Left renal pelvis (tissue), 4 donors: ENCODE results near the gene FKBP1B. TPM values are rescaled to one million over a fixed set of nuclear protein-coding genes. Genes with fewer than 3 reads are reported as not detected.
"Not testable (repeated sequence)": the region's sequence is repeated elsewhere in the genome, so short reads cannot be mapped to it uniquely, and the experiment has no call there.

ENCODE experiments used
- DNase-seq, 4 donors: peaks; one replicate each; pipeline ENCODE4 v3.0.0-alpha.2; 2013; ENCODE audit warnings: low read depth in 4 of 4, low spot score in 3 of 4
- polyA plus RNA-seq, 4 donors: library from polyadenylated mRNA; unstranded; fragments of 120-200 nt; gene quantifications; one replicate each; pipeline ENCODE4 v1.2.1, GENCODE V29; 2013; ENCODE audit not compliant: insufficient read length in 4 of 4

Gene FKBP1B
- polyA plus RNA-seq: 10 to 100 TPM in 2 of 4 donors, 1 to 10 TPM in 2; 5.9 to 13.4 (median 9.7) TPM

DNA sequence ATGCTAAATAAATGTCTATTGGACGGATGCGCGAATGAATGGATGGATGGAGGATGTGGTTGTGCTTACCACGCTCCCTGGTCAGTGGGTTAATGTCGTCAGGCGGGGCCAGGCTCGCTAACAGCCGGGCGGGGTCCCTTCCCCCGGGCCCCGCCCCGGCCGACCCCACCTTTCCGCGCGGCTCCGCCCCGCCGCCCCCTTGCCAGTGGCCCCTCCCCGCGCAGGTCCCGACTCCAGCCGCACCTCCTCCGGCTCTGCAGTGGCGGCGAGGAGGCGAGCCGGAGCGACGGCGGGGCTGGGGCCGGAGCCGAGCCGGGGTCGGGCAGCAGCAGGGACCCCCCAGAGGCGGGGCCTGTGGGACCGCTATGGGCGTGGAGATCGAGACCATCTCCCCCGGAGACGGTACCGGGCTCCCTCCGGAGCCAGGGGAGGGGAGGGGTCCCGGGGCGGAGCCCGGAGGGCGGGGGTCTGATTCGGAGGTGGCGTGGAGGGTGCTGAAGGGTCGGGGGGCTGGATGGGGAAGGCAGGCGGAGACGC lies at the start of gene FKBP1B:
Gene FKBP1B, plus strand, starts transcription at position 257 of the 537 bp plus-strand sequence. Its CDS starts 109 bp downstream, at position 366.
- DNase-seq: peak in 2 of 4 donors; percentile 12 to 15

DNA sequence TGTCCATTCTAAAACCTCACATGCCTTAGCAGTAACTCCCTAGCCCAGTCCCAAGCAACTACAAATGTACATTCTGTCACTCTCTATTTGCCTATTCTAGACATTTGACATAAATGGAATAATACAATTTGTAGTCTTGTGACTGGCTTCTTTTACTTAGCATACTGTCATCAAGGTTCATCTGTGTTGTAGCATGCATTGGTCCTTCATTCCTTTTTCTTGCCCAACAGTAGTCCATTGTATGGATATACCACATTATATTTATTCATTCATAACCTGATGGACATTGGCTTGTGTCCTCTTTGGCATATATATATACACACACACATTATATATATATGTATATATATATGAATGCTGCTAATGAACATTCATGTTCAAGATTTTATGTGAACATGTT lies 41.8 kb upstream of the FKBP1B start:
- no peak for DNase-seq

DNA sequence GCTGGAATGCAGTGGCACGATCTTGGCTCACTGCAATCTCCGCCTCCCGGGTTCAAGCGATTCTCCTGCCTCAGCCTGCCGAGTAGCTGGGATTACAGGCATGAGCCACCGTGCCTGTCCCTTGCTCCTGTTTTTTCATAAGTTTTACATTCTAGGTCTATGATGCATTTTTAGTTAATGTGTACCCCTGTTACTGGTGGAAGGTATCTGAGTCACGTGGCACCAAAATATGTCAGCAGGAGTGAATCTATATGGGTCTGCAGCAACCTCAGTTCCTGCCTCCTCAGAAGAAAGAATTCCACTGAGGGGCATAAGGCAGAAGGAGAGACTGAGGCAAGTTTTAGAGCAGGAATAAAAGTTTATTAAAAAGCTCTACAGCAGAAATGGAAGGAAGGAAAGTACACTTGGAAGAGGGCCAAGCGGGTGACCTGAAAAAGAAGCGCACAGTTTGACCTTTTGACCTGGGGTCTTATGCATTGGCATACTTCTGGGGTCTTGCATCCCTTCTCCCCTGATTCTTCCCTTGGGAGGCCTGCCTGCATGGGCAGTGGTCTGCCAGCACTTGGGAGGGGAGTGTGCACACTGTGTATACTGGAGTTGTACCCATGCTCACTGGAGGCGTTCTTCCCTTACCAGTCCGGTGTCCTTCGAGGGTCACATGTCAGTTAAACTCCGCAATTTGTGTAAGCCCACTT lies 40.7 kb upstream of the FKBP1B start:
- DNase-seq: no peak

DNA sequence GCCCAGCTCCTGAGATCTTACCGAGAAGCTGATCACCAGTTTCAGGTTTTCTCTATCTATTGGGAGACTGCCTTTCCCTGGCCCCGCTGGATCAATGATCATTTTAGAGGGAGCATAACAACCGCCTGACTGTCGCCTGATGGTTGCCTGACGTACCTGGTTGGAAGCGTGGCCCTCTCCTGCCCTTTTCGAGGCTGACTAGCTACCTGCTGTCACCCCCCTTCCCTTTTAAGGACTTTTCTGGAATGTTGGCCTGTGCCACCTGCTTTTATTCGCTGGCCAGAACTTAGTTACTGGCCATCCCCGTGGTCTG lies 40.2 kb upstream of the FKBP1B start:
- no peak for DNase-seq

DNA sequence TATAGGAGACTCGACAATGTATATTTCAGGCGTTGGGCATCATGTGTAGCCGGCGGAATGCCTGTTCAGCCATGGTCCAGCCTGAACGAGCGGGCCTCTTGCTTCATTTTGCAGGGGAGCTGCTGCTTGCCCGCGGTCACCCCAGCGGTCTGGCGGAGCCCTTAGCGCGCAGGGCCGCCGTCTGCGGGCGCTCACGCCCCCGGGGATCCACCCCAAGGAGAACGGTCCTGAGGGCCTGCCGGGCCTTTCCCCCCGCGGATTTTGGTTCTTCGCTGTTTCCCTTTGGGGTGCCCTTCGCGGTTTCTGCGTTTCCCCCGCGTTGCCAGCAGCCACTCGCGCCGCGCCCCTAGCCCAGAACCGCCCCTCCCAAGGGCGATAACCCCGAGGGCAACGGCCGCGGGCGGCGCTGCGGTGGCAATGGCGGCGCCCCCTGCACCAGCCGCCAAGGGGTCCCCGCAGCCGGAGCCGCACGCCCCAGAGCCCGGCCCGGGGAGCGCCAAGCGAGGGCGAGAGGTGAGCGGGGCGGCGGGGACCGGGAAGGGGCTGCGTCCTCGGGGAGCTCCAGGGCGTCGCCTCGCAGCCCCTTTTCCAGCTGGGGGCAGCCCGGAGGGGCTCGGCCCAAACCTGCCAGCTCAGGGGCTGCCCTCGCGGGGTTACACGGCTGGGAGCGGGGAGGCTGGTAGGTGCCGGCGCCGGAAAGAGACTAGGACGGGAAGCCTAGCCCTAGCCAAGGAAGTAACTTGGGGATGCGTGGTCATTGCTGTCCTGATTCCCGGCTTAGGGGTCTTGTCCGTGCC lies 39.7 kb upstream of the FKBP1B start, which contains the start of gene MFSD2B:
Gene MFSD2B, plus strand, starts transcription at position 406 of the 797 bp plus-strand sequence. Its CDS starts 12 bp downstream, at position 418.
- no peak for DNase-seq

DNA sequence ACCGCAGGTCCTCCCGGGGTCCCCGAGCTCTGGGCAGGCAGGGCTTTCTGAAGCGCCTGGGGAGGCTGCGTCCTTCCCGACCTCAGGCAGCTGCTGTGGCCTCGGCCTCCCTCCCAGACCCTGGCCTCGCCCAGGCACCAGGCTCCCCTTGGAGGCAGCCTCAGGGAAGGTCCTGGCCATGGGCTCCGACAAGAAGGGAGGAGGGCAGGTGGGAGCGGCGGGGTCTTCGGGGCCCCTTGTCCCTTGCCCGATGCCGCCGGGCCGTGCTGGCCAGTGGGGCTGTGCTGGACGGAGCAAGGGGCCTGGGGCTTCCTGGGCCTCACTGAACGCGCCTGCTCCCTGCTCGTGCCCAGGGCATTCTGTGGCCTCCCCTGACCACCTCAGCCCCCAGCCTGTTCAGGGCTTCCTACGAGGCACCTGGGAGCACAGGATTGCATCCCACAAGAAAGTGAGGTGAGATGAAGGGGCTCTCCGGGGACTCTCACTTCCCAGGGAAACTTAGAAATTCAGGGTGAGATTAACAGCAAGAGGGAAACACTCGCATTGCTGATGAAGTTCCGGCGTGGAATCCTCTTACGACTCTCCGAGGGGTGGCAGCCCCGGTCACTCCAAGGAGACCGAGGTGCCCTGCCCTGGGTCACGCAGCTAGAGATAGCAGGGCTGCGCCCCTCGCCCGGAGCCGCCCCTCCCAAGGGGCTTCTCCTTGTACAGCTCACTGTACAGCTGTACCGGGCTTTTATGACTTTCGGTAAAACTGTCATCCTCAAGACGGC lies 38.9 kb upstream of the FKBP1B start:
- no peak for DNase-seq

DNA sequence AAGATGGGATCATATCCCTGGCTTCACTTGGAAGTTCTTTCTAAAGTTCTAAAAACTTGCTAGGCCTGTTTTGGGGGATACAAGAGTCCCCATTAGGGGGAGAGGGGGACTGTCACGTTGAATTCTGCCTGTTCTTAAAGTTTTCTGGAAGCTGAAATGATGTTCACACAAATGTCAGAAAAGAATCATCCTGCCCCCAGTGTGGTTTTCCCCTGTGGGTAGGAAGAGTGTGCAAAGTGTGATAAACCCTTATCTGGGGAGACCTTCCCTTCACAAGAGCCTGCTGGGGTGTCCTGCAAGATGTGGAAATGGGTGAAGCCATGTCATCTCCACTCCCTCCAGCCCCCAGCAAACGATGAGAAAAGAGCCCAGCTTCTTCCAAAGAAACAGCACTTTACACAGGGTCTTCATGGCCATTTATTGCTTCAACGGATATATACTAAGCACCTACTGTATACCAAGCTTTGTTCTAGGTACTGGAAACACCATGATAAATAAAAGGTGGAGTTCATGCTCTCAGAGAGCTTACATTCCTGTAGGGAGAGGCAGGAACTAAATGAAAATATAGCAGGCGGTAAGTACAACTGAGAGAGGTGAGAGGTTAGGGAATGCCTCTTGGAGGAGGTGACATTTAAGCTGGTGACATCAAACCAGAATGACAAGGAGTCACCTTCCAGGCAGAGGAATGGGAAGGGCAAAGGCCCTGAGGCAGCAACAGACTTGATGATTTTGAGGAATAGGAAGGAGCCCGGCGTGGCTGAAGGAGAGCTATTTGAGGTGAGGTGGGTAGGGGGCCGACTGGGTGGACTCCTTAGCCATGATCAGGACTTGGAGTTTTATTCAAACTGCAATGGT lies 38.1 kb upstream of the FKBP1B start:
- no peak for DNase-seq

DNA sequence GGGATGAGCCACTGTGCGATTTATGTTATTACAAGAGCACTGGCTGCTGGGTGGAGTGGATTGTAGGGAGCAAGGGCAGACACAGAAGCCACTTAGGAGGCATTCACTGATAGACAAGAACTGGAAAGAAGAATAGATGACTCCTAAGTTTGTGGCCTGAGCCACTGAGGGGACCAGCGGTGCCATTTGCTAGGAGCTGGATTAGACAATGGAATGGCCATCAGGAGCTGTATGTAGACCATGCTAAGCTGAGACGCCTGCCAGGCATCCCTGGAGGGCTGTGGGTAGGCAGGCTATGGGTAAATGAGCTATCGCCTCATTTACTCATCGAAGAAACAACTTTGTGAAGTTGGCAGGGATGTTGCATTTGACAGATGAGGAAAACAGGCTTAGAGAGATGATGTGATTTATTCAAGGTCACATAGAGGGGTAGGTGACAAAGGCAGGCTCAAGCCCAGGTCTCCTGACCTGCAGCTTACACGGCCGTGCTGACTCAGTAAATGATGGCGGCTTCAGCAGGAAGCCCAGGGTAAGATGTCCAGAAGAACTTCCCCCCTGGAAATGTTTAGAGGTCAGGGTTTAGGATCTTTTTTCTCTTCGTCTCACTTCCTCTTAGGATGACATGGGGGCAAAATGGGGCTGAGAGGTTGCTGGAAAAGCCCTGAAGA lies 36.9 kb upstream of the FKBP1B start:
- no peak for DNase-seq

DNA sequence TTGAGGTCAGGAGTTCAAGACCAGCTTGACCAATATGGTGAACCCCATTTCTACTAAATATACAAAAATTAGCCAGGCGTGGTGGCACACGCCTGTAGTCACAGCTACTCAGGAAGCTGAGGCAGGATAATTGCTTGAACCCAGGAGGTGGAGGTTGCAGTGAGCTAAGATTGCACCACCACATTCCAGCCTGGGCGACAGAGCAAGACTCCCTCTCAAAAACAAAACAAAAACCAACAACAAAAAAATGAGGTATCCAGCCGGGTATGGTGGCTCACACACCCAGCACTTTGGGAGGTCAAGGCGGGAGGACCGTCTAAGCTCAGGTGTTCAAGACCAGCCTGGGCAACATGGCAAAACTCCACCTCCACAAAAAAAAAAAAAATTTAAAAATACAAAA lies 34.6 kb upstream of the FKBP1B start:
- DNase-seq: not testable (repeated sequence)

DNA sequence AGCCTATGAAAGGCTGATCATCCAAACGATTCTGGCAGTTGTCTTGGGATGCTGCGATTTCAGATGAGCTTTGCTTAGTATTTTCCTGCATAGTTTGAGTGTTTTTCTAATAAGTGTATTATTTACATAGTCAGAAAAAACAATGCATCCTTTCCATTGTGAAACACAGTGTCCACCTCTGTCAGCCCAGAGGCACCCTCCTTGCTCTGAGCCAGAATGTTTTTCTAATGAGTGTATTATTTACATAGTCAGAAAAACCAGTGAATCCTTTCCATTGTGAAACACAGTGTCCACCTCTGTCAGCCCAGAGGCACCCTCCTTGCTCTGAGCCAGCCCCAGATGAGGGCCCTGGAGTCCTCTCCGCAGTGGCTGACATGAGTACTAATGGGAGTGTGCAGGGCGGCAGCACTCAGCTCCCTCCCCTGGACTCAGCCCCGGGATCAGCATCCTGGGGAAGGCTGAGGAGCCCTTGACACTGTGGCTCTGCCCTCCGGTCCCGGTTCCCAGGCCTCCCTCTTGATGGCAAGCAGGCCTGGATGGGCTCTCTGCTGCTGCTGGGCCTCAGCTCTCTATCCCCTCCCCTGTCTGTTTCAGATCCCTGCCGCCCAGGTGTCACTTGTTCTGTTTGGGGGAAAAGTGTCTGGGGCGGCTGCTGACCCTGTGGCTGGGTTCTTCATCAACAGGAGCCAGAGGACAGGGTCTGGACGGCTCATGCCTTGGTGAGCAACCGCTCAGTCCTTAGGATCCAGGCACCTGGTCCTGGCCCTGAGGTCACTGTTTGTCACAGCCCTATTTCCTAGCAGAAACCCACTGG lies 33.8 kb upstream of the FKBP1B start:
- DNase-seq: no peak

DNA sequence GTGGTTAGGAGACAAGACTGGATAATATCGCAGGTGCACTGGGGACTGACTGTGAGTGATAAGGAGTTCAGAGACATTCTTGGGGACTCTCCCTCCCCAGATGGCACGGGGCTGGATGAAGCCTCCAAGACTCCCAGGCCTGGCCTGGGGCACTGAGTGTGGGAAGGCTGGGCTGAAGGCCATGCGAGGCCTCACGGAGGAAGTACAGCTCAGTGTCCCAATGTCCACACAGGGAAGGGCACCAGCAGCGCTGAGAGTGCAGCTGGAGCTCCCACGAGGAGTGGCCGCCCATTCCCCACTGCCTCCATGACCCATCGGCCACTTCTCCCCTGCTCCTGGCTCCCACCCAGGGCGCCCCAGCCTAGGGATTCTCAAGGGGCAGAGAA lies 33.2 kb upstream of the FKBP1B start:
- no peak for DNase-seq

DNA sequence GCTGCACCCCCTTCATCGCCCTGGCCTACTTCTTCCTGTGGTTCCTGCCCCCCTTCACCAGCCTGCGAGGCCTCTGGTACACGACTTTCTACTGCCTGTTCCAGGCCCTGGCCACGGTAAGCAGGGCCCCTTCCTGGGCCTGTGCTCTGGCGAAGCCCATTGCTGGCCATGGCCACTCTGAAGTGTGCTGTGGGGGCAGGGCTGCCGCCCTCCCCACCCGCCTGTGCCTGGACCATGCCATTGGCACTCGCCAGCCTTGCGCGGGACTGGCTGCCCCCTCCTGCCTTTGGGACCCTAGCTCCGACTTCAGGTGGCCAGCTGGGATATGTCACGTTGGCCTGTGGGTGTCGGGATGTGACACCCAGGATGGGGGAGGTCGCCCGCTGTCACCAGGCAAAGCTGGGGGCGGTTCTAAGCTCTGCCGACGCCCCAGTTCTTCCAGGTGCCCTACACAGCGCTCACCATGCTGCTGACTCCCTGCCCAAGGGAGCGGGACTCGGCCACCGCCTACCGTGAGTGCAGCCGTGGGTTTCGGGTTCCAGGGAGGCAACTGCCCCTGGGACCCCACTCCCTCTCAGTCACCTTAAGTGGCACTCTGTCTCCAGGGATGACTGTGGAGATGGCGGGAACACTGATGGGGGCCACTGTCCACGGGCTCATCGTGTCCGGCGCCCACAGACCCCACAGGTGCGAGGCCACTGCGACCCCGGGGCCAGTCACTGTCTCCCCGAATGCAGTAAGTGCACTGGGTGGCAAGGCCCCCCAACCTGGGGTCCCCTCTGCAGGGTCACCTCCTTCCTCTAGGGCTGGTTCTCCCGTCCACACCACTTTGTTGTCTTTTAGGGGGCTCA lies 32.5 kb upstream of the FKBP1B start:
- no peak for DNase-seq

DNA sequence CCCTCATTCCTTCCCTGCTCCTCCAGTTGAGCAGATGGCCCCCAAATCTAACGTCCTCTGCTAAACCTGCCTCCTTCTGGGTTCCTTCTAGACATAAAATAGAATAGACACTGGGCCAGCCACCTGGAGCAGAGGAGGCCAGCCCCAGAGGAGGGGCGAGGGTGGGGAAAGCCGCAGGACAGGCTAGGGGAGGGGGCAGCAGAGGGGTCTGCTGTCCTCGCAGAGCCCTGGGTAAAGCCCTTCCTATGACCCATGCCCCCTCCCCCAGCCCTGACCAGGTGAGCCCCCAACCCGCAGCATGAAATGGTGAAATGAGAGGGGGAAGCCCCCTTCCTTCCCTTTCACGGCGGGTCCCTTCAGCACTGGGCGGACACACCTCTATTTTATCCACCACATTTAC lies 31.8 kb upstream of the FKBP1B start:
- DNase-seq: no peak

DNA sequence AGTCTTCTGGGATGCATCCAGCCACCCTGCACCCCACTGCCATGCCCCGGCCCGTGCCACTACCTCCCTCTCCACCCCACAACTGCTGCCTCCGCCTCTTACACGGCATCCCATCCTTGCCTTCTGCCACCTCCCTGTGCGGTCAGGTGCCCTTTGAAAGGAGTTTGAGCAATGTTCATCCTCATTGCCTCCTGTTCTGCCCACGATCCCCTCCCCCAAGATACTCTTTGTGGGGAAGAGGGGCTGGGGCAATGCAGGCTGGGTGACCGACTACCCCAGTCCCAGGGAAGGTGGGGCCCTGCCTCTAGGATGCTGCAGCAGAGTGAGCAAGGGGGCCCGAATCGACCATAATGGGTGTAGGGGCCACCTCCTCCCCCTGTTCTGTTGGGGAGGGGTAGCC lies 31.3 kb upstream of the FKBP1B start:
- DNase-seq: no peak

DNA sequence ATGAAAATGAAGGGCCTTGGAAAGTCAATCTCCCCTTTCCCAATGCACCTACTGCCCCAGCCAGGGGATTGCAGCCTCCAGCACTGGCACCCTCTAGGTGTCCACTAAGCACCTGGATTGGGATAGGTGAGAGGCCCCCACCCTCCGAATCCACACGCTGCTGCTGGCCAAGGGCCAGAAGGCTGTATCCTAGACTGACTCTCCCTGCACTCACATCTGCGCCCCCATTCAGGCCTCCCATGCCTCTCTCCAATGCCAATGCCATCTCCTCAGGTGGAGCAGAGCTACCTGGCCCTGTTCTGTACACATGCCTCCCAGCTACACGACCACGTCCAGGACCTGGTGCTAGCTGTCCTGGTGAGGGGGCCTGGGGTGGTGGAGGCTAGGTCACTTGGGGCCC lies 29.8 kb upstream of the FKBP1B start:
- no peak for DNase-seq

DNA sequence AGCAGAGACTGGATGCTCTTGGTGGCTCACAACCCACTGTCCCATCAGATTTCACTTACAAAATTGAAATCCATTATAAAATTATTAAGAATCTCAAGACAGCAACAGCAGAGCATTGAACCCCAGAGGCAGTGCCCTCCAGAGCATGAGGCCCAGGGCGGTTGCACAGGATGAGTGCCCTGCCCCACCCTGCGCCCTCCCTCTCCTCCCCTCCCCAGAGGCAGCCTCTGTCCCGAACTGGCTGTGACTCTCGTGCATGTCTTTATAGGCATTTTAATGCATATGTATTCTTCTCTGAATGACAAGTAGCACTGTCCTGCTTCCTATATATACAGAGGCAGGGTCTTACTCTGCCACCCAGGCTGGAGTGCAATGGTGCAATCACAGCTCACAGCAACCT lies 29.3 kb upstream of the FKBP1B start:
- no peak for DNase-seq

DNA sequence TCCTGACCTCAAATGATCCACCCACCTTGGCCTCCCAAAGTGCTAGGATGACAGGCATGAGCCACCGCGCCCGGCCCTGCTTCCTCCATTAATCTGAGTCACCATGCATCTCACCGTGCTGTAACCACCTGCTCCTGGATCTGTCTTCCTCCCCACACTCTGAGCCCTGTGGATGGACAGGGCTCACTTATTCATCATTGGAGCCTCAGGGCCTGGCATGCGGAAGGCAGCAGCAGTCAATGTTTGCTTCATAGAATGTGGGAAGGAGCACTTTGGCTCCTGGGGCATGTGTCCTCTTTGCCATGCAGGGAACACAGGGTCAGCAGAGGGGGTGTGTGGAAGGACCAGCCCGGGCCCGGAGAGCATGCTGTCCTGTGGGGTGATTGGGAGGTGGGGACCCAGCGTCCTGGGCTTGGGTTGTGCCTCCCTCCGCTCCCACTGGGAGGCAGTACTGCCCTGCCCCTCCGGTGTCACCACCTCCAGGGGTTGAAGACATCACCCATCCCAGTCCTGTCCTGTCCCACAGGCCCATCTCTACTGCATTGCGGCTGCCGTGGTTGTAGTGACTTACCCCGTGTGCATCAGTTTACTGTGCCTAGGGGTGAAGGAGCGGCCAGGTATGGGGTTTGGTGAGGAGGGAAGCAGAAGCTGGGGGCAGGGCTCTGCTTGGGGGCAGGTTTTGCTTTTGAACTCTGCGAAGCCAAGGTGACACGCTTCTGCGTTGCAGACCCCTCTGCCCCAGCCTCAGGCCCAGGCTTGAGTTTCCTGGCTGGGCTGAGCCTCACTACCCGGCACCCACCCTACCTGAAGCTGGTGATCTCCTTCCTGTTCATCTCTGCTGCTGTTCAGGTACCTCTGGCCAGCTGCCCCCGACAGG lies 28.2 kb upstream of the FKBP1B start:
- DNase-seq: no peak
